Measurements from ENCODE around the gene HIPK4.

The HIPK4 gene

DNA sequence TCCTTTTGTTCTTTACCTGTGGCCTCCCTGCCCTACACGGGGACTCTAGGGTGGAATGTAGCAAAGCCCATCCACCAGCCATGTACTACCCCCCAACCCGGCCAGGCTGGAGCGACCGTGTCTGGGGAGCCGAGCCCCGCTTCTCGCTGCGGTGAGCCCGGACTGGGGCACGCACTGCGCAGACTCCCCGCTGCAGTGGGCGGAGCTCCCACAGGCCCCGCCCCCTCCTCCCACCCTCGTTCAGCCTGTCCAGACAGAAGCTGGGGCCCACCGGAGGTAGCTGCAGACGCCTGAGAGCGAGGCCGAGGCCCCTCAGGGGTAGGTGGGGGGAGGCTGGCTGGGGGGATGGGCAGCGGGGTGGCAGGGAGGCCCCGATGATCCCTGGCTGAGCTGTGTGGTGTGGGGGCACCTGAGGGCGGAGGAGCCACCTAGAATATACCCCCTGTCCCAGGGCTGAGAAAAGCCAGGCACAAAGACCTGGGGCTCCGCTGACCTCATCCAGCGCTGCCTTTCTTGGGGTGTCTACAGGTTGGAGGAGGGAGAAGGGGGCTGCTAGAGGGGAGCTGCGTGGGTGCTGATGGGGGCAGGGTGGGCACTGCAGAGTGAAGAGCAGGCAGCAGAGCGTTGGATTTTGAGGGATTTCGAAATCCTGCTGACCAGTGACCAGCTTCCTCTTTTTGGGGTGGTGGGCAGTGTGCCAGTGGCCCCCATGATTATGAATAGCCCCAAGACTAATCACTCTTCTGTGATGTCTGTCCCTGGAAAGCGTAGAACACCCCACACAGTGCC, 24.2 kb downstream of the HIPK4 start:
- no peak for DNase-seq (ENCODE audit: low read depth, low spot score)

GRCh38 chr19:40365010-40365409, 25.0 kb downstream of the HIPK4 start:
- no peak for DNase-seq (ENCODE audit: low read depth, low spot score)

DNA sequence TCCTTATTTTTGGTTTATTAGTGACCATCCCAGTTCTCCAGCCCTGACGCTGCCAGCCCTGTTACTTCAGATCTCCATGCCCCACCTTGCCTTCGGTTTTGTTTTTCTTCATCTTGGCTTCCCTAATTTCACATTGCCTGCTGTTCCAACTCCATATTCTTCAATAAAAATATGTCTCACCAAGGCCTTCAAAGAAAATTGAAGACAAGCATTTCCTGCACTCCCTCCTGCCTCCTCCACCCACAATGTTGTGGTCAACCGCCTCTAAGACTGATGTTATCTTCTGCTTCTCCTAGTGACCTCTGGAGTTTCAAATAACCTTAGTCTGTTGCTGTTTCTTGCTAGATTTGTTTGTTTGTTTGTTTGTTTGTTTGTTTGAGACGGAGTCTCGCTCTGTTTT, 26.9 kb downstream of the HIPK4 start:
- DNase-seq (ENCODE audit: low read depth, low spot score), result no peak

DNA sequence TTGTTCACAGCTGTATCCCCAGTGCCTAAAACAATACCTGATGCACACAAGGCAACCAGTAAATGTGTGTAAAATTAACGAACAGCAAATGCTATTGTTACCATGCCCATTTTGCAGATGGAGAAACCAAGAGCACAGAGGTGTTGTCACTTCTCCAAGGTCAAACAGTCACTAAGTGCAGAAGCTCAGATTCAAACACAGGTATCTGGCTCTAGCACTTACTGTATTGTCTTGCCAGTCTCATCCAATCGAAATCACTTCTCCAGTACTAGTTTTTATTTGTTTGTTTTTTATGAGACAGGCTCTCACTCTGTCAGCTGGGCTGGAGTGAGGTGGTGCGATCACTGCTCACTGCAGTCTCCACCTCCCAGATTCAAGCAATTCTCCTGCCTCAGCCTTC, 27.8 kb downstream of the HIPK4 start:
- DNase-seq (ENCODE audit: low read depth, low spot score), result no peak

GRCh38 chr19:40360708-40361241, 29.2 kb downstream of the HIPK4 start:
- DNase-seq (ENCODE audit: low read depth, low spot score), result no peak

DNA sequence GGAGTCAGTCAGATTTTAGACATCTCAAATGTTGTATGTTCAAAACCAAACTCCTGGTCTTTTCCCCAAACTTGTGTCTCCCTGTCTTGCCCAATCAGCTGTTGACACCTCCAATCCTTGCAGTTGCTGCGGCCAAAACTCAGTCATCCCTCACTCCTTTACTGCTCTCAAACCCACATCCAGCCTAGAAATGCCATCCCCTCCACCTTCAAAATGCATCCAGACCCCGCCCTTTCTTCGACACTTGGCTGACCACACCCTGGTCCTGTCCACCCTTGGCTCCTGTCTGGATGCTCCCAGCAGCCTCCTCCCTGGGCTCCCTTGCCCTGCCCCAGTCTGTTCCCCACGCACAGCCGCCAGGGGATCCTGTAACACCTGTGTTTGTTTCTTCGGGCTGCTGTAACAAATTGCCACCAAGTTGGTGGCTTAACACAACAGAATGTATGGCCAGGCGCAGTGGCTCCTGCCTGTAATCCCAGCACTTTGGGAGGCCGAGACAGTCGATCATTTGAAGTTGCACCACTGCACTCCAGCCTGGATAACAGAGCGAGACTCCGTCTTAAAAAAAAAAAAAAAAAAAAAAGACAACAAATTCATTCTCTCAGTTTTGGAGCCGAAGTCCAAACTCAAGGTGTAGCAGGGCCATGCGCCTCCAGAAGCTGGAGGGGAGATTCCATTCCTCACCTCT, 29.8 kb downstream of the HIPK4 start:
- DNase-seq (ENCODE audit: low read depth, low spot score), result no peak

DNA sequence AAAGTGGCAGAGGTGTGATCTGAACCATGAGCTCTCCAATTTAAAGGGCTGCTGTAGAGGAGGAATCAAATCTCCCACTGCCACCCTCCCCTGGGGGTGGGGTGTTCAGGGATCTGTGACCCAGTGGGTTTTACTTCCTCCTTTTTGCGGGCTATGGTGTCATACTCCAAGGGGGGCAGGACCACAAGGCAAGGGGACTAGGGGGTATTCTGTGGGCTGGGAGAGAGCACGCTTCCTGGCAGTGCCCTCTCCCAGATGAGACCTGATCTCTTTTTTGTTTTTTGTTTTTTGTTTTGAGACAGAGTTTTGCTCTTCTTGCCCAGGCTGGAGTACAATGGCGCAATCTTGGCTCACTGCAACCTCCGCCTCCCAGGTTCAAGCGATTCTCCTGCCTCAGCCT, 31.2 kb downstream of the HIPK4 start:
- no peak for DNase-seq (ENCODE audit: low read depth, low spot score)

DNA sequence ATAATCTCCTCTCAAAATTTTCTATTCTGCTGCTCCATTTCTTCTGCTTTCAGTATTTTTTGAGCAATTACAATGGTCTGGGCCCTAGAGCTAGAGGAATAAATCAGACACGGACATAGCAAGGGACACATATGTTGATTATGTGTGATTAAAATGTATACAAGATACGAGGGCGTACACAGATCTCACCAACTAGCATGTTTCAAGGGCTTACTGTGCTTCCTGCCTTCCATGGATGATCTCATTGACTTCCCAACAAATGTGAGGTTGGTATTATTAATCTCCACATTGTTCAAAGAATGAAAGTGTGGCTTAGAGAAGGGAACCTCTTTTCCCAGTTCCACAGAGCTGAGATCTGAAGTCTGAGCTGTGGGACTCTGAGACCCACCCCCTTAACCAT, 32.3 kb downstream of the HIPK4 start:
- DNase-seq (ENCODE audit: low read depth, low spot score), result no peak

DNA sequence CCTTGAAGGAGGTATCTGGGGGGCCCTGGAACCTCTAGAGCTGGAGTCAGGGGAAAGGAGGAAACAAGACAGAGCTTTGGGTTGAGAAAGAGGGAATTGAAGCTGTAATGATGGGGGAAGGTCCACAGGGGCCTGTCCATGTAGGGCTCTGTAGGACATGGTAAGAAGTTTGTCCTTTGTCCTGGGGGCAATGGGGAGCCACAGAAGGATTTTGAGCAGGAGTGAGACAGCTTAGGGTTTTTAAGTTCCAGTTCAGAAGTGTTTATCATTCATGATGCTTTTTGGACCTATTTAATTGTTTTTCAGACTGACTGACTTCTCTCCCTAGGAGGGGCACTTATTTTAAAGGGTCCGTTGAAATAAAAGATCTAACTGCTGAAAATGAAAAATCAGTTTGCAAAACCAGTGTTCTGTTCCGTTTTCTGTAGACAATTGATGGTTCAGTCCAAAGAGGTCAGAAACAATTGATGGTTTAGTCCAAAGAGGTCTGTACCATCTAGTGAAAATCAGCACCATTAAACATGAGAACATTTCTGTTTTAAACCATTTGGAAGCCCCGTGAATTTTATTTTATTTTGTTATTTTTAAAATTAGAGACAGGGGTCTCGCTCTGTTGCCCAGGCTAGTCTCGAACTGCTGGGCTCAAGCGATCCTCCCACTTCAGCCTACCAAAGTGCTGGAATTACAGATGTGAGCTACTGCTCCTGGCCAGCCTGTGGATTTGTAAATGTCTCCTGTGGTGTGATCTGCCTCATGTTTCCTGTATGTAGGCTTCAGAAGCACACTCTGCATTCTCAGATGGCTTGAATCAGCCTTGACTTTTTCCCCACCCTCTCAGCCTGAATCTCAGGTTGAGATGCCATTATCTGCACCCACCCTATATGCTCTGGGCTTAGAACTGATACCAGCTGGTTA, 33.0 kb downstream of the HIPK4 start:
- DNase-seq (ENCODE audit: low read depth, low spot score), result no peak

- DNase-seq (ENCODE audit: low read depth, low spot score), result no peak
These were observed 33.9 kb downstream of the HIPK4 start for GRCh38 chr19:40355975-40356680.

DNA sequence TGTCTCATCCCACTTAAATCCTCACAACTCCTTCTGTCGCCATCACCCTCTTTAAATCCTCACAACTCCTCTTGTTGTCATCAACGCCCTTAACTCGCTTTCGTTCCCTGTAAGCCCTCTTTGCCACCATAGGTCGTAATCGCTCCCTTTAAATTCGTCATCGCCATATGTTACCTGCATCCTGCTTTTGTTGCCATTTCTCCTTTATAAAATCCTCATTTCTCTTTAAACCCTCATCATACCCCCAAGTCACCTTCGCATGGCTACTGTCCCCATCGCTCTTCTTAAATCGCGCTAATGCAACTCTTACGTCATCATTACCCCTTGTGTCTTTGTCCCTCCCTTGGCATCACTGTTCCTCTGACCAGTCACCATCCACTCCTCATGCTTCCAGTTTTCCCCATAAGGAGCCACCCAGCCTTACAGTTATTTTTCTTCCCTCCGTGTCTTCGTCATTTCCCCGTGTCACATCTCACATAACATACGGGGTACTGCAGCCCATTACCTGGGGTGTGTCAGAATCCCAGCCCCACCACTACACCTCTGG, 40.9 kb downstream of the HIPK4 start:
- DNase-seq (ENCODE audit: low read depth, low spot score), result no peak

DNA sequence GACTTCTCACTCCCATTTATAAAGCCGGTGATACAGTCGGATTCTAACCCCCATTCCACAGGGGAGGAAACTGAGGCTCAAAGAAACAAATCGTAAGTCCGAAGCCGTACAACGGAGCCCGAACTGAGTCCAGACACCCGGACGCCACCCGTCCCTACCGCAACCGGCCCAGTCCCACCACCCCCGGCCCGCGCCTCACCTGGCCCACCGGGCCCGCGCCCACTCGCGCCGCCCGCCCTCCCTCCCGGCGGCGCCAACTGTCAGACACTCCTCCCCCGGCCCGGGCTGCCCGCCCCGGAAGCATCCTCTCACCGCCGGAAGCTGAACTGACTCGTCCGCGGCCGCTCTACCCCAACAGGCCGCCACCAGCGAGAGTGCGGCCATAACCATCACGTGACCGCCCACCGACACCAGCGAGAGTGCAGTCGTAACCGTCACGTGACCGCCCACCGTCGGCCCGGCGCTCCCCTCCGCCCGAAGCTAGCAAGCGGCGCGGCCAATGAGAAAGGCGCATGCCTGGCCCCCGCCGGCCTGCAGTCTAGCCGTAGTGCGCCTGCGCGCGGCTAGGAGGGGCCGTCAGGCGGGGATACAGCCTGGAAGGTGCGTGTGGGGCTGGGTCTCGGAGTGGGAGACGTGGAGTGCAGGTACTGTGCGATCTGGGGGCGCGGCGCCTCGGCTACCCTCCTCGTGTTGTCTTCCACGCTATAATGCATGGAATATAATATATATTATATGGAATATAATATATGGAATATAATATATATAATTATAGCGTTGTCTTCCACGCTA, 41.7 kb downstream of the HIPK4 start, which contains the start of the genes C19orf47 and PLD3:
TSS of gene C19orf47 (minus strand) at position 273 of the 789 bp plus-strand sequence. CDS start 6,540 bp downstream, outside the sequence.
TSS of gene PLD3 (plus strand) at position 571 of the 789 bp plus-strand sequence. CDS start 17,789 bp downstream, outside the sequence.
- DNase-seq (ENCODE audit: low read depth, low spot score), result peak; percentile 93

DNA sequence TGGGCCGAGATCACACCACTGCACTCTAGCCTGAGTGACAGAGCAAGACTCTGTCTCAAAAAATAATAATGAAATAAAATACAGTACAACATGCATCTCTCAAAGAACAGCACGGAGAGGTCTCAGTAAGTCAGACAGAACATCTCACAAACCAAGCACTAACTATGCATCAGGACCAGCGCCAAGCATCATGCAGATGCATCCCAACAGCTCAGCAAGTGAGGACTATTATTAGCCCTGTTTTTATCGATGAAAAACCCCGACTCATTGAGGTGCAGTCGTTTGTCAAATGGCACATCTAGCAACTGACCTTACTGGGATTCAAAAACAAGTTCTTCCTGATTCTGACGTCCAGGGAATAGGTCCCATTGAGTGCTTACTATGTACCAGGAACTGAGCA, 45.6 kb downstream of the HIPK4 start:
- DNase-seq (ENCODE audit: low read depth, low spot score), result no peak

DNA sequence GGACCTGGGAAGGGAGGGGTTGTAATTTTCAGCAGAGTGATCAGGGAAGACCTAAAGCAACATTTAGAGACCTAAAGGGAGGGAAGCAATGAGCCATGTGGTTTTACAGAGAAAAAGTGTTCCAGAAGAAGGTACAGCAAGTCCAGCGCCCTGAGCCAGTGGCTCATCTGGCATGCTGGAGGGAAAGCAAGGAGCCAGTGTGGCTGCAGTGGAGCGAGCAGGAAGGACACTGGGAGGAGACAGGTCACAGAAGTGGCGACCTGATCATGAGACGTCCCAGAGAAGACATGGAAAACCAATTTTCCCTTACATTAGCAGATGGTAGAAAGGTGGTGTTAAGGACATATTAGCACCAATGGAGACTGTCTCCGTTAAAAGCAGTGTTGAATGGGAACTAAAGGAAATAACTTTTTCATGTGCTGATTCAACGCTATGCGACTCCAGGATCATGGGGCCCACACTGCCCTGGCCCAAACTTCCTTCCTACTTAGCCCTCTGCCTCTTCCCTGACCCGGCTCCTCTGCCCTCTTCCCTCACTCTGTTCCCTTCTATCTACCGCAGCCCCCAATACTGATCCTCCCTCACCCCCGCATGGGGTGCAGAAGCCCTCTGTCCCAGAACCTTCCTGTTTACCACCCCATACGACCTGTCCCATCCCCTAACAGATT, 47.2 kb downstream of the HIPK4 start:
- DNase-seq (ENCODE audit: low read depth, low spot score), result no peak

DNA sequence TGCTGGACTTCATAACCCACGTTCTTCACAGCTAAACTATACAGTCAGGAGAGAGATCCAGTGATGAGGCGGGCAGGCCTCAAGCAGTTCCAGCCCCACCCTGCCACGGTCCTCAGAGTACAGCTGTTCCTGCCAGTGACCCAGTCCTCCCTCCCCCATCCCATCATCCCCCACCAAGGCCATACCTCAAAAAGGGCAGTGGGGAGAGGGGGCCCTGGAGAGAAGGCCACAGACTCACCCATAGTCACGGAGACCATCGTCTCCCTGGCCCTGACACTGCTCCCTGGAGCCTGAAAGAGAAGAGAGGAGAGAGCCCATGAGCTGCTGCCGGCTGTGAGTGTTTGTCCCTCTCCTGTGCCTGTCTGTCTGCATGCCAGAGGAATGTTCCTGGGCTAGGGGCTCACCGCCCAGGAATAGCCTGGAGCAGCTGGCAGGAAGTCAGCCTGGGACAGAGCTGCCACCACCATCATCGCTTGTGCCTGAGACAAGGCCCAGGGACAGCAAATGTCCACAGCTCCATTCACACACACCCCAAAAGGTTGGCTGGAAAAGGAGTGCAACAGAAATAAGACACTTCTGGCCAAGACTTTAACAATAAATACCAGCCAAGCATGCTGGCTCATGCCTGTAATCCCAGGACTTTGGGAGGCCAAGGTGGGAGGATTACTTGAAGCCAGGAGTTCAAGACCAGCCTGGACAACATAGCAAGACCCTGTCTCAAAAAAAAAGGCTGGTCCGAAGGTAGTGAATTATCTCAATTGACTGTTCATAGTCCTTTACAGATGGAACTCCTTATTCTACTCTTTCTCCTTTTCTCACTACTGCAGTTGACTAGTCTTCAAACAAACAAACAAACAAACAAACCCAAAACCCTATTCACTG, 48.1 kb downstream of the HIPK4 start:
- no peak for DNase-seq (ENCODE audit: low read depth, low spot score)

- no peak for DNase-seq (ENCODE audit: low read depth, low spot score)
These were observed 50.8 kb downstream of the HIPK4 start for GRCh38 chr19:40339018-40339728.

DNA sequence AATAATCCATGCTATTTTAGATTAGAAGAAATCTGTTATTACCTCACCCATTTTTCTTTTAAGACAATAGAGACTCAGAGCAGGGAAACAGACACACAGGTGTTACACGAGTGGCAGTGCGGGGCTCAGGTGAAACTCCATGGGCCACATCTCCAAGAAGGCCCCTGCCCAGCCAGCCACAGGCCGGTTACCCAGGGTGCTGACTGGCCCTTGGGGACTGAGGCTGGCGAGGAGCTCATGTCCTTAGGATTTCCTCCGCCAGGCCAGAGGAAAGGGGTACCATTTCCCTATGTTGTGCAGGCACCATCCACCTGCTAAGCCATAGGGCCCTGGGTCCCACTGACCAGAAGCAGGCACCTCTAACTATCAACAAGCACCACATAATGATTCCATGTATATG, 52.4 kb downstream of the HIPK4 start:
- no peak for DNase-seq (ENCODE audit: low read depth, low spot score)

DNA sequence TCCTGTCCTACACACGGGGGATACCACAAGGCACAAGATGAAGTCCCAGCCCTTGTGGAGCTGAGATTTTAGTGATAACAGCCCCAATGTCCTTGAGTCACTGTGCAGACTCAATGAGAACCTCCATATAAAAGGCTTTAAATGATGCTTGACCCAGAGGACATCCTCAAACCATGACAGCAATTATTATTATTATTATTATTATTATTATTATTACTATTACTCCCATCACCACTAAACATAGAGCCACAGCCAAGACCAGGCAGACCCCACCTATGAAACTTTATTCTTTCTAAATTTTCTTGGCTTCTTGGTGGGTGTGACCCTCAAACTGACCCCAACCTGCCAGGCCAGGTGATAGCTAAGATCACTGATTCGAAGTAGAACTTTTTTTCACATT, 52.9 kb downstream of the HIPK4 start:
- DNase-seq (ENCODE audit: low read depth, low spot score), result no peak

All from iPS DF 19.7 (cell line).